HCT116 (cell line): ENCODE measurements around the gene EIF4A3. TPM values are rescaled to one million over a fixed set of nuclear protein-coding genes. Genes with fewer than 3 reads are reported as not detected.

Source experiments
- ATAC-seq: fragments of 200-7000 bp; cut with Tn5 transposase; 2 replicates; pipeline ENCODE4 v1.9.1; 2020; ENCODE audit warnings: mild to moderate bottlenecking, moderate library complexity
- BruUV-seq: library from RNA; stranded (reverse); fragments of 400-500 nt; replicated peaks from 2 replicates; lab custom pipeline; 2021; lab: Mats Ljungman, UMichigan
- CTCF ChIA-PET: fragments of 300-600 bp; sonication (Branson Sonifier 250); formaldehyde crosslinking; loops from one replicate; lab custom pipeline; 2021; ENCODE audit warnings: antibody characterized with exemption; lab: Charles Lee
- POLR2A ChIA-PET: fragments of 300-600, 350-600 bp; sonication (Branson Sonifier 250); formaldehyde crosslinking; loops from one replicate; lab custom pipeline; 2021; ENCODE audit warnings: antibody characterized with exemption; lab: Charles Lee
- RAD21 ChIA-PET, 2 experiments: fragments of 300-600 bp; sonication (Branson Sonifier 250); formaldehyde crosslinking; loops; one replicate each; lab custom pipeline; 2023; ENCODE audit warnings: low total read pairs in 2 of 2; ENCODE audit not compliant: uncharacterized antibody in 2 of 2, unreplicated experiment in 2 of 2, low non-redundant PET in 1 of 2; lab: Charles Lee
- DNase-seq: peaks from one replicate; pipeline ENCODE4 v3.0.0-alpha.2; 2010; ENCODE audit warnings: low read depth, low spot score
- H2AFZ ChIP-seq: fragments of 200-600 bp; shearing (Covaris generic), sonication (generic); 2 replicates; pipeline ENCODE4 v1.6.1; 2017; ENCODE audit warnings: low read depth, mixed run types, mixed read lengths, antibody characterized with exemption, low read length; ENCODE audit not compliant: poor library complexity, severe bottlenecking
- H3K27ac ChIP-seq: 2 replicates; pipeline ENCODE4 v1.5.1; 2012; ENCODE audit warnings: low read depth, low read length
- H3K27me3 ChIP-seq: fragments of 200-600 bp; sonication (generic); 2 replicates; pipeline ENCODE4 v1.6.1; 2016; ENCODE audit warnings: mixed run types, low read length, mixed read lengths; ENCODE audit not compliant: insufficient read depth
- H3K36me3 ChIP-seq, 2 experiments: fragments of 200-500 bp in 1 of 2; fragments of 200-600 bp in 1 of 2; sonication (Bioruptor generic) in 1 of 2; sonication (generic) in 1 of 2; 2 replicates each; pipeline versions ENCODE4 v1.5.1 to v1.6.1; 2014 to 2016; ENCODE audit warnings: low read length in 2 of 2, inconsistent platforms in 1 of 2, mixed read lengths in 1 of 2, mixed run types in 1 of 2; ENCODE audit not compliant: insufficient read depth in 2 of 2, control insufficient read depth in 1 of 2
- H3K4me1 ChIP-seq, 2 experiments: fragments of 200-600 bp in 1 of 2; sonication (generic) in 1 of 2; 2 replicates each; pipeline versions ENCODE4 v1.5.1 to v1.6.1; 2012 to 2017; ENCODE audit warnings: low read length in 2 of 2, inconsistent platforms in 1 of 2, mild to moderate bottlenecking in 1 of 2, mixed read lengths in 1 of 2, mixed run types in 1 of 2, moderate library complexity in 1 of 2; ENCODE audit not compliant: insufficient read depth in 2 of 2, control insufficient read depth in 1 of 2
- H3K4me2 ChIP-seq: fragments of 200-600 bp; sonication (generic); 2 replicates; pipeline ENCODE4 v1.6.1; 2017; ENCODE audit warnings: mixed run types, low read length, mixed read lengths
- H3K4me3 ChIP-seq, 2 experiments: fragments of 200-600 bp in 1 of 2; sonication (generic) in 1 of 2; replicated peaks in 1 of 2; 2 replicates each; pipeline ENCODE4 v1.5.1; 2011 to 2016; ENCODE audit warnings: low read length in 2 of 2, control low read depth in 1 of 2, low read depth in 1 of 2, mild to moderate bottlenecking in 1 of 2, mixed read lengths in 1 of 2, mixed run types in 1 of 2
- H3K79me2 ChIP-seq: fragments of 200-600 bp; sonication (generic); 2 replicates; pipeline ENCODE4 v1.6.1; 2017; ENCODE audit warnings: mild to moderate bottlenecking, mixed run types, low read length, moderate library complexity, mixed read lengths; ENCODE audit not compliant: insufficient read depth
- H3K9ac ChIP-seq: fragments of 200-600 bp; sonication (generic); 2 replicates; pipeline ENCODE4 v1.6.1; 2016; ENCODE audit warnings: low read length, mixed read lengths
- H3K9me2 ChIP-seq: fragments of 200-600 bp; sonication (generic), shearing (Covaris generic); 2 replicates; pipeline ENCODE4 v1.6.1; 2017; ENCODE audit warnings: mixed run types, mild to moderate bottlenecking, moderate library complexity; ENCODE audit not compliant: insufficient read depth
- H3K9me3 ChIP-seq, 2 experiments: fragments of 200-500 bp in 1 of 2; fragments of 200-600 bp in 1 of 2; sonication (Bioruptor generic) in 1 of 2; sonication (generic) in 1 of 2; 2 replicates each; pipeline ENCODE4 v1.6.1; 2014 to 2017; ENCODE audit warnings: low read length in 2 of 2, mixed read lengths in 2 of 2, inconsistent platforms in 1 of 2, low read depth in 1 of 2, mild to moderate bottlenecking in 1 of 2, mixed run types in 1 of 2, moderate library complexity in 1 of 2; ENCODE audit not compliant: control insufficient read depth in 1 of 2, insufficient read depth in 1 of 2
- H4K20me1 ChIP-seq: fragments of 200-600 bp; sonication (generic), shearing (Covaris generic); 2 replicates; pipeline ENCODE4 v1.6.1; 2017; ENCODE audit warnings: mixed run types, mild to moderate bottlenecking, moderate library complexity; ENCODE audit not compliant: insufficient read depth
- CTCF ChIP-seq, 3 experiments: fragments of 200-600 bp in 1 of 3; sonication (generic) in 1 of 3; IDR thresholded peaks in 2 of 3; conservative IDR thresholded peaks in 1 of 3; 2 replicates each; pipeline ENCODE4 v1.5.1; 2012 to 2017; ENCODE audit warnings: low read depth in 2 of 3, low read length in 2 of 3, antibody characterized with exemption in 1 of 3, borderline replicate concordance in 1 of 3, control low read depth in 1 of 3, mild to moderate bottlenecking in 1 of 3, mixed read lengths in 1 of 3, mixed run types in 1 of 3, moderate library complexity in 1 of 3; ENCODE audit not compliant: insufficient read depth in 1 of 3
- EZH2 ChIP-seq: fragments of 200-600 bp; sonication (generic); IDR thresholded peaks from 2 replicates; pipeline ENCODE4 v1.6.1; 2017; ENCODE audit warnings: antibody characterized with exemption, mixed run types
- POLR2A ChIP-seq: IDR thresholded peaks from 2 replicates; pipeline ENCODE4 v1.7.0; 2011; ENCODE audit warnings: borderline replicate concordance; ENCODE audit not compliant: insufficient read depth, insufficient read length; ENCODE audit errors: extremely low read depth
- POLR2AphosphoS5 ChIP-seq: IDR thresholded peaks from 2 replicates; pipeline ENCODE4 v1.6.1; 2011; ENCODE audit warnings: mild to moderate bottlenecking, low read depth, low read length, moderate library complexity
- intact Hi-C: fragments of 100-400 bp; cut with micrococcal nuclease; formaldehyde crosslinking; loops from 2 replicates; pipeline ENCODE4 v1.10.0; 2022
- total RNA-seq: library from RNA; stranded (reverse); gene quantifications from one replicate; pipeline ENCODE4 v1.2.1, GENCODE V29; 2021; ENCODE audit not compliant: unreplicated experiment

Gene EIF4A3
- total RNA-seq, 1 experiment from 2014 or later: 248 TPM

- peaks cover 0 to 2% of the 10 kb centered on the region in 2 experiments; a peak in 1 of 4 replicates for H3K4me1 ChIP-seq
- H2AFZ ChIP-seq: no peak overlapping the region
- intact Hi-C loops: no loop called here
- no peaks in the 10 kb centered on the region for H3K9me3 ChIP-seq
- no peaks in the 10 kb centered on the region for H3K79me2 ChIP-seq
- ChIA-PET CTCF (interaction anchor here (1.2 kb wide), 1 partner anchor 17 kb away, joined by 4 read pairs; the partner anchor contains the start of gene GAA), RAD21 (no interaction called here), POLR2A (no interaction called here)
- H3K9ac ChIP-seq: no peak overlapping the region
- H3K36me3 ChIP-seq: no peaks in the 10 kb centered on the region; a peak in 1 of 4 replicates
- no TSS peak for BruUV-seq
- no peak overlapping the region for H3K4me3 ChIP-seq
- no peak for TF ChIP-seq POLR2A
- TF ChIP-seq POLR2AphosphoS5: no peak
- no peak for TF ChIP-seq EZH2
- no peak for TF ChIP-seq CTCF (IDR thresholded peaks at IDR 0.05 in 2 of 3, conservative IDR thresholded peaks at IDR 0.05 in 1 of 3; ENCODE audit: borderline replicate concordance in 1 of 3, insufficient read depth in 1 of 3, low read depth in 2 of 3, low read length in 2 of 3)
- no peaks in the 10 kb centered on the region for H3K9me2 ChIP-seq
- no peak overlapping the region; the same call in 1 of the 2 replicates for H3K27ac ChIP-seq
- DNase-seq: no peak
- H3K27me3 ChIP-seq: no peaks in the 10 kb centered on the region
- ATAC-seq: no peak
- no peak overlapping the region for H3K4me2 ChIP-seq
- no peaks in the 10 kb centered on the region for H4K20me1 ChIP-seq
Observed at GRCh38 chr17:80118601-80119270, 28.2 kb downstream of the EIF4A3 start.
